HG02623 (cell line): ENCODE results near the gene NT5C1B.
A peak's percentile ranks its signal among the peaks of the same experiment; 100 is the strongest.

Experiments
- ATAC-seq: cut with Tn5 transposase; IDR thresholded peaks from one replicate; pipeline ENCODE4 v1.9.1; 2021; ENCODE audit warnings: moderate library complexity; ENCODE audit not compliant: unreplicated experiment

The NT5C1B gene

GRCh38 chr2:18552351-18553077 lies 36.9 kb downstream of the NT5C1B start:
- no peak for ATAC-seq

GRCh38 chr2:18551623-18552022 lies 37.7 kb downstream of the NT5C1B start:
- ATAC-seq, result no peak

- no peak for ATAC-seq
Observed at GRCh38 chr2:18551169-18551568, 38.2 kb downstream of the NT5C1B start.

- no peak for ATAC-seq
Observed at GRCh38 chr2:18550433-18550832, 38.9 kb downstream of the NT5C1B start.

- no peak for ATAC-seq
Observed at GRCh38 chr2:18549083-18549482, 40.3 kb downstream of the NT5C1B start.

GRCh38 chr2:18548621-18549020 lies 40.7 kb downstream of the NT5C1B start:
- ATAC-seq, result no peak

GRCh38 chr2:18546567-18546966 lies 42.8 kb downstream of the NT5C1B start:
- ATAC-seq, result no peak

- no peak for ATAC-seq
Observed at GRCh38 chr2:18545384-18545783, 44.0 kb downstream of the NT5C1B start.

GRCh38 chr2:18544171-18544570 lies 45.2 kb downstream of the NT5C1B start:
- no peak for ATAC-seq

- ATAC-seq, result no peak
Observed at GRCh38 chr2:18540872-18541271, 48.5 kb downstream of the NT5C1B start.

- no peak for ATAC-seq
Observed at GRCh38 chr2:18536697-18537096, 52.7 kb downstream of the NT5C1B start.

GRCh38 chr2:18536100-18536499 lies 53.3 kb downstream of the NT5C1B start:
- no peak for ATAC-seq

GRCh38 chr2:18531194-18531593 lies 58.2 kb downstream of the NT5C1B start:
- no peak for ATAC-seq

GRCh38 chr2:18527822-18528221 lies 61.5 kb downstream of the NT5C1B start:
- no peak for ATAC-seq

- no peak for ATAC-seq
Observed at GRCh38 chr2:18527326-18527725, 62.0 kb downstream of the NT5C1B start.

GRCh38 chr2:18526429-18526828 lies 62.9 kb downstream of the NT5C1B start:
- no peak for ATAC-seq

- ATAC-seq, result no peak
Observed at GRCh38 chr2:18525852-18526251, 63.5 kb downstream of the NT5C1B start.

- no peak for ATAC-seq
Observed at GRCh38 chr2:18525236-18525635, 64.1 kb downstream of the NT5C1B start.

GRCh38 chr2:18522484-18523146 lies 66.8 kb downstream of the NT5C1B start:
- no peak for ATAC-seq

GRCh38 chr2:18520451-18521425 lies 68.6 kb downstream of the NT5C1B start:
- ATAC-seq, result peak; percentile 81

GRCh38 chr2:18519914-18520450 lies 69.4 kb downstream of the NT5C1B start:
- ATAC-seq, result no peak
